ENCODE results near the gene ZNF33A.
"Not testable (repeated sequence)": the region's sequence is repeated elsewhere in the genome, so short reads cannot be mapped to it uniquely, and the experiment has no call there.

Gene ZNF33A

GRCh38 chr10:38016354-38016753 is 5.9 kb downstream of the ZNF33A start:
- no peak for TF ChIP-seq CTCF (IDR thresholded peaks at IDR 0.05; ENCODE audit: insufficient read depth, missing control alignments)
- no peak for FAIRE-seq
- DNase-seq (ENCODE audit: insufficient read length, low spot score), result no peak

- FAIRE-seq; DNase-seq (ENCODE audit: insufficient read length, low spot score): not testable (repeated sequence)
Measured at GRCh38 chr10:38019124-38019523, 8.6 kb downstream of the ZNF33A start.

DNA sequence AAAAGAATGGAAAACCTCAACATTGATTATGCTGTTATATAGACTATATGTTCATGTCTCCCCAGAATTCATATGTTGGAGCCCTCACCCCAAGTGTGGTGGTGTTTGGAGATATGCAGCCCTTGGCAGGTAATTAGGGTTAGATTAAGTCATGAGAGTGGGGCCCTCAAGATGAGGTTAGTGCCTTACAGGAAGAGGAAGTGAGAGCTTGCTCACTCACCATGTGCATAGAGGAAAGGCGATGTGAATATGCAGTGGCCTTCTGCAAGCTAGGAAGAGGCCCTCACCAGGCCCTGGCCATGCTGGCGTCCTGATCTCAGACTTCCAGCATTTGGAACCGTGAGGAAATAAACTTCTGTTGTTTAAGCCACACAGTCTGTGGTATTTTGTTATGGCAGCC is 14.8 kb downstream of the ZNF33A start:
- DNase-seq (ENCODE audit: insufficient read length, low spot score), result no peak
- no peak for FAIRE-seq
- no peak for TF ChIP-seq CTCF (IDR thresholded peaks at IDR 0.05; ENCODE audit: insufficient read depth, missing control alignments)

DNA sequence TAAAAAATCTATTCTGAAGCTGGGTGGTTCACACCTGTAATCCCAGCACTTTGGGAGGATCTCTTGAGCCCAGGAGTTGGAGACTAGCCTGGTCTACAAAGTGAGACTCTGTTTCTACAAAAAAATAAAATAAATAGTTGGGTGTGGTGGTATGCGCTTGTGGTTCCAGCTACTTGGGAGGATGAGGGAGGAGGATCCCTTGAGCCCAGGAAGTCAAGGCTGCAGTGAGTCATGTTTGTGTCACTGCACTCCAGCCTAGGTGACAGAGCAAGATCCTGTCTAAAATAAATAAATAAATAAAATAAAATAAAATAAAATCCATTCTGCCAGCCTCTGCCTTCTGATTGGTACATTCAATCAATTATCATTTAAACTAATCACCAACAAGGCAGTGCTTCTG is 17.5 kb downstream of the ZNF33A start:
- DNase-seq (ENCODE audit: insufficient read length, low spot score) (no peak), FAIRE-seq (no peak)
- no peak for TF ChIP-seq CTCF (IDR thresholded peaks at IDR 0.05; ENCODE audit: insufficient read depth, missing control alignments)

- DNase-seq (ENCODE audit: insufficient read length, low spot score), result no peak
- no peak for TF ChIP-seq CTCF (IDR thresholded peaks at IDR 0.05; ENCODE audit: insufficient read depth, missing control alignments)
- no peak for FAIRE-seq
Measured at GRCh38 chr10:38032886-38033285, 22.4 kb downstream of the ZNF33A start.

DNA sequence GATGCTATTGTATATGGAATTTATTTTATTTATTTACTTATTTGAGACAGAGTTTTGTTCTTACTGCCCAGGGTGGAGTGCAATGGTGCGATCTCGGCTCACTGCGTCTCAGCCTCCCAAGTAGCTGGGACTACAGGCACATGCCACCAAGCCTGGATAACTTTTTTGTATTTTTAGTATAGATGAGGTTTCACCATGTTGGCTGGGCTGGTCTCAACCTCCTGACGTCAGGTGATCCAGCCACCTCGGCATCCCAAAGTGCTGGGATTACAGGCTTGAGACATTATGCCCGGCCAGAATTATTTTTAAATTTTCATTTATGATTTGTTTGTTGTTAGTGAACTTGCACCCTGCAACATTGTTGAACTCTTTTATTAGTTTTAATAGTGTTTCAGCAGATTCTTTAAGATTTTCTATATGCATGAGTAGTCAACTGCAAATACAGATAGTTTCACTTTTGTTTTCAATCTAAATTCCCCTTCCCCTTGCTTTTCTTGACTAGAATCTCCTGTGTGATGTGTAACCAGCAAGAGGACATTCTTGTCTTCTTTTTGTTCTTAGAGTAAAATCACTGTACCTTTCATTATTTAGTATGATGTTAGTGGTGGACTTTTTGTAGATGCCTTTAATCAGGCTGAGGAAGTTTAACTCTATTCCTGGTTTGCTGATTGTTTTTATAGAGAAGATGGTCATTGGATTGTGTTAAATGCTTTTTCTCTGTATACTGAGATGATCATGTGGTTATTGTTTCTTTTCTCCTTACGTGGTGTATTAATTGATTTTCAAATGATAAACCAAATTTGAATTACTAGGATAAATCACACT is 27.8 kb downstream of the ZNF33A start:
- TF ChIP-seq CTCF (IDR thresholded peaks at IDR 0.05; ENCODE audit: insufficient read depth, missing control alignments), result no peak
- DNase-seq (ENCODE audit: insufficient read length, low spot score) (no peak), FAIRE-seq (peak; percentile 66)

DNA sequence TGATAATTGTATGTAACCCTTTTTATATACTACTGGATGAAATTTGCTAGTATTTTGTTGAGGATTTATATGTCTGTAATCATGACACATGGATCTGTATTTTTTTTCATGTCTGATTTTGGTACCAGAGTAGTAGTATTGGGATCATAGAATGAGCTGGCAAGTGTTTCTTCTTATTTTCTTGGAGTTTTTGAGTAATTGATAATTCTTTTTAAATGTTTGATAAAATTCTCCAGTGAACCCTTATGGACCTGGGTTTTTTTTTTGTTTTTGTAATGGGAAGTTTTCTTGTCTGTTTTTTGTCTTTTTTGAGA is 28.4 kb downstream of the ZNF33A start:
- DNase-seq (ENCODE audit: insufficient read length, low spot score), result no peak
- no peak for TF ChIP-seq CTCF (IDR thresholded peaks at IDR 0.05; ENCODE audit: insufficient read depth, missing control alignments)
- FAIRE-seq, result no peak

DNA sequence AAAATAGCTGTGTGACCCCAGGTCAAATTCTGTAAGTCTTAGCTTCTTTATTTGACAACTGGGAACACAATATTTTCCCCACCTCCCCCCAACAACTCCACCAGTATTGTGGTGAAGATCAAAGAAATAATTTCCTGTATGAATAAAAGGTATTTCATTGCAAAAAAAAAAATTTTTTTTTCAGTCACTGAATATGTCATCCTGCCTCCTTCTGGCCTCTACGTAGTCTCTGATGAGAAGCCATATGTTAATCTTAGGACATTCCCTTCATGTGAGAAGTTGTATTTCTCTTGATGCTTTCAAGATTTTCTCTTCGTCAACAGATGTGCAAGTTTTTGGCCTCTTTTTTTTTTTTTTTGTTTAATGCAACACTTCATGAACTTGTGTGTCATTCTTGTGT is 33.0 kb downstream of the ZNF33A start:
- FAIRE-seq, result no peak
- no peak for TF ChIP-seq CTCF (IDR thresholded peaks at IDR 0.05; ENCODE audit: insufficient read depth, missing control alignments)
- no peak for DNase-seq (ENCODE audit: insufficient read length, low spot score)

Data from D721Med (cell line).